ENCODE measurements around the gene UBA6.

GRCh38 chr4:67725132-67725531, 24.2 kb upstream of the UBA6 start:
- TF ChIP-seq CTCF (IDR thresholded peaks at IDR 0.05) (no peak), ZFX (IDR thresholded peaks at IDR 0.05; ENCODE audit: borderline replicate concordance) (no peak)
